ENCODE measurements around the gene TRIM50.
"Not testable (repeated sequence)": the region's sequence is repeated elsewhere in the genome, so short reads cannot be mapped to it uniquely, and the experiment has no call there.

Gene TRIM50

DNA sequence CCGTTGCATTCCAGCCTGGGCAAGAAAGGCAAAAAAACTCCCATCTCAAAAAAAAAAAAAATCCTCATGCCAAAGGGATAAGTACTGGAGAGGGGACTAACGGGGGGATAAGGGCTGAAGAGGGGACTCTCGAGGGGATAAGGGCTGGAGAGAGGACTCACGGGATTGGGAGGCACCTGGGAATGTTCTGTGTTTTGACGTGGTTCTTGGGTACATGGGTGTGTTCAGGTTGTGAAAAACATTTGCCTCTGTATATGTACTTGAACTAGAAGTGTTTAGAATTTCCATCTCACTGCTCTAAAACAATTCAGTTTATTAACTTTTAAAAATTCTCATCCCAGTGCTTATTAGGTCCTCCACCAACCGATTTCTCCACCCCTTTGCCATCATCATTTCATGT lies 4.6 kb upstream of the TRIM50 start:
- no peaks in the 10 kb centered on the region for H3K9me3 Mint-ChIP-seq
- DNase-seq (no peak), ATAC-seq (no peak)
- H3K36me3 Mint-ChIP-seq (ENCODE audit: low read depth) = no peaks in the 10 kb centered on the region
- no peaks in the 10 kb centered on the region for H3K27me3 Mint-ChIP-seq
- no peak overlapping the region for H3K27ac Mint-ChIP-seq
- no peaks in the 10 kb centered on the region for H3K4me1 Mint-ChIP-seq
- H3K4me3 Mint-ChIP-seq = no peak overlapping the region

DNA sequence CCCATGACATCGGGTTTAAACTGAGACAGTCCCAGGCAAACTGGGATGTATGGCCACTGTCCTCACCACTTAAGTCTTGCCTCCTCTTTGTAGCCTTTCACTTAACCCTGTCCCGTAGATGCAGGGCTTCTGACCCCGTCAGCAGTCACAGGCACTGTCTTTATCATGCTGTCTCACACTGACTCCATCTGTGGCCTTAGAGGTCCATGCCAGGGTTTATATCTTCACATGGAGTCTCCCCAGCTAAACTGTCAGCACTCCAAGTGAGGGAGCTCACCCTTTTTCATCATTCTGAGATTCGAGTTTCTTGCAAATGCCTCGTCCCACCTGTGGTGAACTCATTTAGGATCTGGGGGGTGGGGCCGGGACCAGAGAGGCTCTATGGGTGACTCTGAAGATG lies 2.9 kb upstream of the TRIM50 start:
- no peaks in the 10 kb centered on the region for H3K9me3 Mint-ChIP-seq
- H3K4me1 Mint-ChIP-seq = no peaks in the 10 kb centered on the region
- no peaks in the 10 kb centered on the region for H3K27me3 Mint-ChIP-seq
- no peak overlapping the region for H3K4me3 Mint-ChIP-seq
- ATAC-seq (no peak), DNase-seq (no peak)
- no peaks in the 10 kb centered on the region for H3K36me3 Mint-ChIP-seq (ENCODE audit: low read depth)
- no peak overlapping the region for H3K27ac Mint-ChIP-seq

DNA sequence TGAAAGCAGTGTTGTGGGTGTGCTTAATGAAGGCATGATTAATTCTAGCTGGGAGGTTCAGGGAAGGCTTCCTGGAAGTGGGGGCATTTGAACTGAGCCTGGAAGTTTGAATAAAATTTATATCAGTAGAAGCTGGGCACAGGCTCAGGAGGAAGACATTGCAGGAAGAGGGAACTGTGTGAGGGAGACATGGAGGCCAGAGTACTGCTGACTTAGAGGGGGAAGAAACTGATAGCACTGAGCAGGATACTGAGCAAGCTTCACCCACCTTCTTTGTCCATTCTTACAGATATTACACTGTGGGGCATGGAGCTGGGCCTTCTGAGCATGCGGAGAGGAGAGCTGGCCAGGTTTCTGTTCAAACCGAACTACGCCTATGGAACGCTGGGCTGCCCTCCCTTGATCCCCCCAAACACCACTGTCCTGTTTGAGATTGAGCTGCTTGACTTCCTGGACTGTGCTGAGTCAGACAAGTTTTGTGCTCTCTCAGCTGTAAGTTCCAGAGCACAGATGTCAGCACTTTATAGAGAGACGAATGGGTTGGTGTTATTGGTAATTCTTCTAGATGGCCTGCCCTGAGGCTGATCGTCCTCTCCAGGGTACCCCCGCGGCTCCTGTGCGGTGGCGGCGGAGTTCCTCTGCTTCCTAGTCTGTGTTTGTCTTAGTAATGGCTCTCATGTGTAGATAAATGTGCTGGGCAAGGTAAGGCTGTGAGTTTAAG lies 2.1 kb upstream of the TRIM50 start:
- no peak overlapping the region for H3K27ac Mint-ChIP-seq
- ATAC-seq (no peak), DNase-seq (no peak)
- no peak overlapping the region for H3K4me3 Mint-ChIP-seq
- no peaks in the 10 kb centered on the region for H3K27me3 Mint-ChIP-seq
- no peaks in the 10 kb centered on the region for H3K9me3 Mint-ChIP-seq
- H3K4me1 Mint-ChIP-seq = no peaks in the 10 kb centered on the region
- H3K36me3 Mint-ChIP-seq (ENCODE audit: low read depth) = no peaks in the 10 kb centered on the region

DNA sequence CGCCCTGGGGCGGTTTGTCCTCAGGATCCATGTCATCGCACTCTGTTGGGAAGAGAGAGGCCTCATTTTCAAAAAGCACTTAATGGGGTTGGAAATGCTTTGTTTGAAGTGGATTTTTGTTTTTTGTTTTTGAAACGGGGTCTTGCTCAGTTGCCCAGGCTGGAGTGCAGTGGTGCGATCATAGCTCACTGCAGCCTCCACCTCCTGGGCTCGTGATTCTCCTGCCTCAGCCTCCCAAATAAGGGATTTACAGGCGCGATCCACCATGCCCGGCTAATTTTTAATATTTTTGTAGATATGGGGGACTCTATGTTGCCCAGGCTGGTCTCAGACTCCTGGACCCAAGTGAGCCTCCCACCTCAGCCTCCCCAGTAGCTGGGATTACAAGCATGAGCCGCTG lies 814 bp upstream of the TRIM50 start:
- ATAC-seq = no peak
- H3K4me1 Mint-ChIP-seq = peaks cover 5% of the 10 kb centered on the region
- DNase-seq = no peak
- no peaks in the 10 kb centered on the region for H3K9me3 Mint-ChIP-seq
- no peaks in the 10 kb centered on the region for H3K27me3 Mint-ChIP-seq
- no peaks in the 10 kb centered on the region for H3K36me3 Mint-ChIP-seq (ENCODE audit: low read depth)
- H3K4me3 Mint-ChIP-seq = no peak overlapping the region
- H3K27ac Mint-ChIP-seq = no peak overlapping the region

DNA sequence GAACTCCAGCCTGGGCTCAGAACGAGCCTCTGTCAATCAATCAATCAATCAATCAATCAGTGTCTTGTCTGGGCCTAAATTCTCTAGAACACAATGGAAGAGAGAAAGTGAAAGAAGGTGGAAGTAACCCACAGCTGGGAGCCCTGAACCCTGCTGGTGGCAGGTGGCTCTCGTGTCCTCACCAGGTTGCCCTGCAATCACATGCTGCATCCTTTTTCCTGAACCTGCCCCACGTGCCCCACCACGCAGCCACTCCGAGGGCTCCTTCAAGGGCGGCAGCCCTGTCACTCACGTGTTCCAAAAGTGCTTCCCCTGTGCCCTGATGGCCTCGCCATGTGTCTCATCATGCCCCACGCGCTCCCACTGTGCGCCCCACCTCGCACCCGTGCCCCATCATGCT lies 433 bp downstream of the TRIM50 start:
- H3K4me1 Mint-ChIP-seq; H3K27ac Mint-ChIP-seq; ATAC-seq; H3K36me3 Mint-ChIP-seq (ENCODE audit: low read depth); H3K27me3 Mint-ChIP-seq; H3K4me3 Mint-ChIP-seq; H3K9me3 Mint-ChIP-seq; DNase-seq: not testable (repeated sequence)

DNA sequence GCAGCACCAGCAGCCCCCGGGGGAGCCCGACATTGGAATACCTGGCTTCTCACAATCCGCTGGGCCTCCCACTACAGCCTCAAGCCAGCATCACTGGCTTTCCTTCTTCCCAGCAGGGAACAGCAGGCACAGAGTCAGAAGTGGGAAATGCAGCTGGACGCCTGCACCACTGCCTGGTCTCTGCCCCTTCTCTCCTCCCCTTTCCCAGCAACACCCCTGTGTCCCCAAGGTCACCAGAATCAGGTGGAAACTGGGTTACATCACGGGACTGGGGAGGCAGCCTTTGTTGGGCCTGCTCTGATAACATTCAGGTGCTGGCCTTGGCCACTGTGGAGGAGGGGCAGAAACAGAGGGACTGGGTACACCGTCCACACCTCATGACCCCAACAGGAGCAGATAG lies 2.5 kb downstream of the TRIM50 start:
- not testable (repeated sequence) for H3K27me3 Mint-ChIP-seq; H3K36me3 Mint-ChIP-seq (ENCODE audit: low read depth); H3K4me1 Mint-ChIP-seq; ATAC-seq; DNase-seq; H3K4me3 Mint-ChIP-seq; H3K9me3 Mint-ChIP-seq; H3K27ac Mint-ChIP-seq

DNA sequence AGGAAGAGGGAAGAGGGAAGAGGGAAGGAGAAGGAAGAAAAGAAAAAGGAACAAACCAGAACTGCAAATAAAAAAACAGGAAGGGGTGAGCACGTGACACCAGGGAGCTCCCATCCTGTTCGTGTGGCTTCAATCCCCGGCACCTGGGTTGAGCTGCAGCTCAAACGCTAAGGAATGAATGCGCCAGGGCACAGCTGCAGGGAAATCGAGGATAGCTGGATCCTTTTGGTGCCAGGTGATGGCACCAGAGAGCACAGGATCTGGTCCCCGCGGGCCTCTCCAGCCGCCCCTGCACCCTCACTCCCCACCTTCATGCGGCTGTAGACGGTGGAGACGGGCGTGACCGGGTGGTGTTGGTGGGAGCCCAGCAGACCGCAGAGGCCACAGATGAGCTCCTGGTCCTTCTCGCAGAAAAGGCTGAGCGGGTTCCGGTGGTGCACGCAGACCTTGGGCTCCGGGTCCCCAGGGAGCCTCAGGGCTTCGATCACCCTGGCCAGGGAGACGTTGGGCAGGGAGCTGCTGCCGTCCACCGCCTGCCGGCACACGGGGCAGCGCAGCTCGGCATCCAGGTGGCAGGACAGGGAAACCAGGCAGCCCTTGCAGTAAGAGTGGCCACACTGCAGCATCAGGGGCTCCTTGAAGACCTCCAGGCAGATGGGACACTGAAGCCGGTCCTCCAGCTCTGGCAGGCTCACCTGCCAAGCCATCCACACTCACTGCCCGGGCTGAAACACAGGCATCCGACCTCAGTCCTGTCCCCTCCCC lies 3.6 kb downstream of the TRIM50 start:
- H3K4me1 Mint-ChIP-seq; H3K36me3 Mint-ChIP-seq (ENCODE audit: low read depth); H3K4me3 Mint-ChIP-seq; H3K27me3 Mint-ChIP-seq; H3K9me3 Mint-ChIP-seq; H3K27ac Mint-ChIP-seq: not testable (repeated sequence)
- DNase-seq = peak; percentile 56
- ATAC-seq = peak; percentile 82

DNA sequence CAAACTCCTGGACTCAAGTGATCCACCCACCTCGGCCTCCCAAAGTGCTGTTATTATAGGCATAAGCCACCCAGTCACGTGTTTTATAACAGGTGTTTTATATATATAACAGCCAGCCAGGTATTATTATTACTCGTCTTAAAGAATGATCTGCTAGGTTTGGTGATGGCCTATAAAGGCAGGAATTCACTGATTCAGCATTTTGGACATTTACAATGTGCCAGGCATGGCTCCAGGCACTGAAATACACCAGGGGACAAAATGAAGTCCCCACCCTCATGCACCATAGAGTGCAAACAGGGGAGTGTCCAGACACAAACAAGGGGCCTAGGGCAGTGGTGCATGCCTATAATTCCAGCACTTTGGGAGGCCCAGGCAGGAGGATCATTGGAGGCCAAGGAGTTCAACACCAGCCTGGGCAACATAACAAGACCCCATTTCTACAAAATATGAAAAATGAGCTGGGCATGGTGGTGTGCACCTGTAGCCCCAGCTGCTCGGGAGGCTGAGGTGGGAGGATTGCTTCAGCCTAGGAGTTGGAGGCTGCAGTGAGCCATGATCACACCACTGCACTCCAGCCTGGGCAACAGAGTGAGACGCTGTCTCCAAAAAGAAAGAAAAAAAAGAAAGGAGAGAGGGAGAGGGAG lies 4.3 kb downstream of the TRIM50 start:
- ATAC-seq; H3K27me3 Mint-ChIP-seq; H3K27ac Mint-ChIP-seq; H3K36me3 Mint-ChIP-seq (ENCODE audit: low read depth); H3K4me3 Mint-ChIP-seq; H3K9me3 Mint-ChIP-seq; DNase-seq; H3K4me1 Mint-ChIP-seq: not testable (repeated sequence)

DNA sequence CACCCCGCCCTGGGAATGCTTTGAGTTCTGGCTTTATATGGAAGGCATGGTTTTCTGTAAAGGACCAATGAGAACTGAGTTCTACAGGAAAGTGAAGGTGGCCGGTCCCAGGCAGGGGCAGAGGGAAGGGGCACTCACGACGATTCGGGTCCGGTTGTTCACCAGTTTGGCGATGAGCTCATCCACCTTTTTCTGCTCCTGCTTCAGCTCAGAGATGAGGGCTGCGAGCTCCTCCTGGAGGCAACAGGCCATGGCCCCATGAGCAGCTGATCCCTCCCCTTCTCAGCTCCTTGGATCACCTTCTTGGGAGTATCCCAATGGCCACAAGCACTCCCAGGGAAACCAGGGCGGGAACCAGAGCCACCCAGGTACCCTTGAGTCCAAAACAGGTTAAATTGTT lies 7.9 kb downstream of the TRIM50 start:
- H3K36me3 Mint-ChIP-seq (ENCODE audit: low read depth); H3K4me3 Mint-ChIP-seq; H3K27ac Mint-ChIP-seq; DNase-seq; H3K27me3 Mint-ChIP-seq; H3K4me1 Mint-ChIP-seq; ATAC-seq; H3K9me3 Mint-ChIP-seq: not testable (repeated sequence)

DNA sequence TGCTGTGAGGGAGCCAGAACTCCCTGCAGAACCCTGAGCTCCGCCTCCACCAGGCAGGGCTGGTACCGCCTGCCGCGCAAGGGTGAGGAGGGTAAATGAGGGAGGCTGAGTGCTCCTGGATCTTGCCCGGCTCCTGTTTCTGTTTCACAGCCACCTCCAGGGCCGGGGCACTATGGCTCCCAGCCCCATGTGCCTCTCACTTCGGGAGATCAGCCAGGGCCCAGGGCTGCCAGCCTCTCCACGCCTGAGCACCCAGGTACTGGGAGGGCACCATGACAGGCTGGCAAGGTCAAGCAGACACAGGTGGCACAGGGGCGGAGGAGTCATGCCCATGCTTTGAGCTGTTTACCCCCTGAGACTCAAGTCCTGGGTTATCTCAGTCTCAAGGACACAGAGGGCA lies 8.3 kb downstream of the TRIM50 start:
- not testable (repeated sequence) for H3K36me3 Mint-ChIP-seq (ENCODE audit: low read depth); H3K27me3 Mint-ChIP-seq; H3K9me3 Mint-ChIP-seq; H3K4me1 Mint-ChIP-seq; H3K4me3 Mint-ChIP-seq; H3K27ac Mint-ChIP-seq; ATAC-seq; DNase-seq

DNA sequence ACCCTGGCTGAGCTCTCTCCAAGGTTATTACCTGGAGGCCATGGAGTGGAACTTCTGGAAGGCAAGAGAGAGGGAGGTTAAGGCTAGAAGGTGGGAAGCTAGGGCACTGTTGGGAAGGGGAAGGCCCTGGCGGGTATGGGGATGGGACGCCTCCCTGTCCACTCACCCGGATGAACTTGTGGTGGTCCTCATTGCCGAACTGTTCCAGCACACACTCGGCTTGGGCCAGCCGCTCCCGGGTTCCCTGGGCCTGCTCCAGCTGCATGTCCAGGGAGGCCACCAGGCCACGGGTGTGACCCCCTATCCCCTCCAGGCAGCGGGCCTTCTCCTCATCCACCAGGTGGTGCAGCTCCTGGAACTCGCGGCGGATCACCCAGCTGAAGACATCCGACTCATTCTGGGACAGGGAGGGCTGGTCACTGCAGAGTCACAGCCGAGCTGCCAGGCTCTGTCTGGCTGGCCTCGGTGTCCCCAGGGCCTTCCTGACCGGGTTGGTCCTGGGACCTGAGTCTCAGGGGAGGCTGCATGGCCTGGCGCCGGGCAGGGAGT lies 9.2 kb downstream of the TRIM50 start:
- not testable (repeated sequence) for DNase-seq; ATAC-seq; H3K4me1 Mint-ChIP-seq; H3K27ac Mint-ChIP-seq; H3K36me3 Mint-ChIP-seq (ENCODE audit: low read depth); H3K27me3 Mint-ChIP-seq; H3K4me3 Mint-ChIP-seq; H3K9me3 Mint-ChIP-seq

DNA sequence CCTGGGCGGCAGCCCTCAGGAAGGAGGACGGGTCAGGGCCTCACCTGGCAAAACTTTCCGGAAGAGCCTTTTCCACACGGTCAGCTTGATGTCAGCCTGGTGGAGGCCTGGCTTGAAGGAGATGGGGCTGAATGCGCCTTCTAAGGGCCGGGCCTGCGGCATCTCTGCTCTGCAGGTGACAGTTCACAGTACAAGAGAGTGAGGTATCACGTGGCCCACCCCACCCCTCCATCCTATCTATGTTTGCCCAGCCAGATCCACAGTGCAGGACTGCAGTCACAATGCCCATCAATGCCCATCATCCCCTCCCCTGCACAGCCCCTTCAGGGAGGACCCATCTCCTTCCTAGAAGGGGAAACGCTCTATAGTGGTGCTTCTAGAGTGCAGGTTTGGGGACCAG lies 11.4 kb downstream of the TRIM50 start:
- no peak overlapping the region for H3K4me3 Mint-ChIP-seq
- no peaks in the 10 kb centered on the region for H3K4me1 Mint-ChIP-seq
- no peak for ATAC-seq
- H3K36me3 Mint-ChIP-seq (ENCODE audit: low read depth) = no peaks in the 10 kb centered on the region
- no peaks in the 10 kb centered on the region for H3K27me3 Mint-ChIP-seq
- H3K9me3 Mint-ChIP-seq = no peaks in the 10 kb centered on the region
- no peak overlapping the region for H3K27ac Mint-ChIP-seq
- DNase-seq = no peak

DNA sequence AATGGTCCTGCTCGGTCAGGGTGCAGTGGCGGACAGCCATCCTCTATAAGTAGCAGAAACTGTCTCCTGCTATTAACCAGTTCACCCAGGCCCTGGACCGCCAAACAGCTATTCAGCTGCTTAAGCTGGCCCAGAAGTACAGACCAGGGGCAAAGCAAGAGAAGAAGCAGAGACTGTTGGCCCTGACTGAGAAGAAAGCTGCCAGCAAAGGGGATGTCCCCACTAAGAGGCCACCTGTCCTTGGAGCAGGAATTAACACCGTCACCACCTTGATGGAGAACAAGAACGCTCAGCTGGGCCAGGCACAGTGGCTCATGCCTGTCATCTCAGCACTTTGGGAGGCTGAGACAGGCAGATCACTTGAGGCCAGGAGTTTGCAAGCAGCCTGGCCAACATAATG lies 13.6 kb downstream of the TRIM50 start:
- no peaks in the 10 kb centered on the region for H3K9me3 Mint-ChIP-seq
- DNase-seq = no peak
- no peak for ATAC-seq
- H3K27ac Mint-ChIP-seq = no peak overlapping the region
- no peak overlapping the region for H3K4me3 Mint-ChIP-seq
- H3K4me1 Mint-ChIP-seq = peaks cover 6% of the 10 kb centered on the region
- H3K36me3 Mint-ChIP-seq (ENCODE audit: low read depth) = no peaks in the 10 kb centered on the region
- no peaks in the 10 kb centered on the region for H3K27me3 Mint-ChIP-seq

DNA sequence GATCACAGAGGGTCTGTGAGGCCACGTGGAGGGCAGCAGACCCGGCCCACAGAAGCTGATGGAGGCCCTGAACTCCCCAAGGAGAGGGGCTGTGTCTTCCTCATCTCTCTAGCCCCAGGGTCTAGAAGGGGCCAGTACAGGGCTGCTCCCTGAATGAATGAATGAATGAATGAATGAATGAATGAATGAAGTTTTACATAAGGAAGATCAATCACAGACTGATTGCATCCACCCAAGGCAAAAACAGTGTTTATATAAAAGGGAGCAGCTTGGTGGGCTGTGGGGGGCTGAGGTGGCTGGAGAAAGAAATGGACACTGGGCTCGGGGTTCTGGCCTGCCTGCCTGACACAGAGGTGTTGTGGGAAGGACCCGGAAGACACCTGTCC lies 14.4 kb downstream of the TRIM50 start:
- Mint-ChIP-seq H3K9me3 (no peaks in the 10 kb centered on the region), H3K27me3 (no peaks in the 10 kb centered on the region), H3K4me1 (peaks cover 13% of the 10 kb centered on the region), H3K36me3 (ENCODE audit: low read depth) (peaks cover 2% of the 10 kb centered on the region), H3K27ac (no peak overlapping the region), H3K4me3 (no peak overlapping the region)
- DNase-seq (no peak), ATAC-seq (no peak)
